HEK293 (cell line): Measurements from ENCODE around the gene CCDC40.

Experiments used
- AEBP2 ChIP-seq: fragments of 450-650 bp; formaldehyde crosslinking; IDR thresholded peaks from 2 replicates; pipeline ENCODE4 v1.5.1; 2016; ENCODE audit warnings: missing biosample characterization, missing genetic modification characterization, borderline replicate concordance
- BCL11A ChIP-seq: fragments of 450-650 bp; formaldehyde crosslinking; IDR thresholded peaks from 2 replicates; pipeline ENCODE4 v1.5.1; 2016; ENCODE audit warnings: low read depth, missing biosample characterization, missing genetic modification characterization
- FEZF1 ChIP-seq: fragments of 450-650 bp; formaldehyde crosslinking; IDR thresholded peaks from 2 replicates; pipeline ENCODE4 v1.5.1; 2016; ENCODE audit warnings: missing biosample characterization, missing genetic modification characterization
- IKZF3 ChIP-seq: fragments of 450-650 bp; IDR thresholded peaks from 2 replicates; pipeline ENCODE4 v1.5.0; 2018; ENCODE audit warnings: missing biosample characterization, mild to moderate bottlenecking, missing genetic modification characterization, moderate library complexity
- KLF16 ChIP-seq: fragments of 450-650 bp; formaldehyde crosslinking; IDR thresholded peaks from 2 replicates; pipeline ENCODE4 v1.5.1; 2017; ENCODE audit warnings: missing biosample characterization, missing genetic modification characterization
- MZF1 ChIP-seq: fragments of 450-650 bp; formaldehyde crosslinking; IDR thresholded peaks from 2 replicates; pipeline ENCODE4 v1.5.1; 2017; ENCODE audit warnings: missing biosample characterization, missing genetic modification characterization, borderline replicate concordance
- OSR2 ChIP-seq: fragments of 450-650 bp; formaldehyde crosslinking; IDR thresholded peaks from 2 replicates; pipeline ENCODE4 v1.5.1; 2016; ENCODE audit warnings: missing biosample characterization, missing genetic modification characterization
- OVOL3 ChIP-seq: fragments of 450-650 bp; formaldehyde crosslinking; IDR thresholded peaks from 2 replicates; pipeline ENCODE4 v1.5.1; 2016; ENCODE audit warnings: missing biosample characterization, missing genetic modification characterization
- PRDM6 ChIP-seq: fragments of 450-650 bp; formaldehyde crosslinking; IDR thresholded peaks from 2 replicates; pipeline ENCODE4 v1.5.1; 2017; ENCODE audit warnings: missing biosample characterization, missing genetic modification characterization
- SALL2 ChIP-seq: fragments of 450-650 bp; formaldehyde crosslinking; IDR thresholded peaks from 2 replicates; pipeline ENCODE4 v1.5.0; 2017; ENCODE audit warnings: missing biosample characterization, mild to moderate bottlenecking, missing genetic modification characterization, borderline replicate concordance
- SP7 ChIP-seq: fragments of 450-650 bp; formaldehyde crosslinking; IDR thresholded peaks from 2 replicates; pipeline ENCODE4 v1.5.1; 2016; ENCODE audit warnings: missing biosample characterization, missing genetic modification characterization
- TCF7L2 ChIP-seq: IDR thresholded peaks from 2 replicates; pipeline ENCODE4 v1.6.1; 2011; ENCODE audit warnings: low read depth, mild to moderate bottlenecking, inconsistent platforms, low read length, moderate library complexity, borderline replicate concordance
- WT1 ChIP-seq: fragments of 450-650 bp; formaldehyde crosslinking; IDR thresholded peaks from 2 replicates; pipeline ENCODE4 v1.5.1; 2016; ENCODE audit warnings: missing biosample characterization, missing genetic modification characterization
- ZNF169 ChIP-seq: fragments of 450-650 bp; formaldehyde crosslinking; IDR thresholded peaks from 2 replicates; pipeline ENCODE4 v1.5.1; 2016; ENCODE audit warnings: missing biosample characterization, missing genetic modification characterization
- ZNF175 ChIP-seq: fragments of 450-650 bp; formaldehyde crosslinking; IDR thresholded peaks from 2 replicates; pipeline ENCODE4 v1.5.1; 2016; ENCODE audit warnings: missing biosample characterization, missing genetic modification characterization
- ZNF184 ChIP-seq: fragments of 450-650 bp; IDR thresholded peaks from 2 replicates; pipeline ENCODE4 v1.5.1; 2018; ENCODE audit warnings: missing biosample characterization, mild to moderate bottlenecking, missing genetic modification characterization
- ZNF2 ChIP-seq: fragments of 450-650 bp; formaldehyde crosslinking; IDR thresholded peaks from 2 replicates; pipeline ENCODE4 v1.5.1; 2016; ENCODE audit warnings: missing biosample characterization, missing genetic modification characterization
- ZNF292 ChIP-seq: fragments of 450-650 bp; formaldehyde crosslinking; IDR thresholded peaks from 2 replicates; pipeline ENCODE4 v1.5.1; 2016; ENCODE audit warnings: low read depth, missing biosample characterization, missing genetic modification characterization, borderline replicate concordance
- ZNF324 ChIP-seq: fragments of 450-650 bp; formaldehyde crosslinking; IDR thresholded peaks from 2 replicates; pipeline ENCODE4 v1.5.1; 2016; ENCODE audit warnings: missing biosample characterization, missing genetic modification characterization
- ZNF341 ChIP-seq: fragments of 450-650 bp; formaldehyde crosslinking; IDR thresholded peaks from 2 replicates; pipeline ENCODE4; 2016; ENCODE audit warnings: low read depth, missing biosample characterization, missing genetic modification characterization
- ZNF366 ChIP-seq: fragments of 450-650 bp; formaldehyde crosslinking; conservative IDR thresholded peaks from 2 replicates; pipeline ENCODE4 v1.5.1; 2016; ENCODE audit warnings: missing biosample characterization, missing genetic modification characterization
- ZNF391 ChIP-seq: fragments of 450-650 bp; formaldehyde crosslinking; IDR thresholded peaks from 2 replicates; pipeline ENCODE4 v1.5.1; 2016; ENCODE audit warnings: low read depth, missing biosample characterization, missing genetic modification characterization, borderline replicate concordance
- ZNF404 ChIP-seq: fragments of 450-650 bp; formaldehyde crosslinking; IDR thresholded peaks from 2 replicates; pipeline ENCODE4 v1.5.1; 2017; ENCODE audit warnings: missing biosample characterization, missing genetic modification characterization
- ZNF416 ChIP-seq: fragments of 450-650 bp; formaldehyde crosslinking; IDR thresholded peaks from 2 replicates; pipeline ENCODE4 v1.5.1; 2016; ENCODE audit warnings: missing biosample characterization, missing genetic modification characterization
- ZNF488 ChIP-seq: fragments of 450-650 bp; formaldehyde crosslinking; IDR thresholded peaks from 2 replicates; pipeline ENCODE4 v1.5.1; 2016; ENCODE audit warnings: missing biosample characterization, missing genetic modification characterization
- ZNF510 ChIP-seq: fragments of 450-650 bp; formaldehyde crosslinking; IDR thresholded peaks from 2 replicates; pipeline ENCODE4 v1.5.1; 2018; ENCODE audit warnings: mild to moderate bottlenecking, missing genetic modification characterization, missing biosample characterization; ENCODE audit not compliant: insufficient replicate concordance
- ZNF514 ChIP-seq: fragments of 450-650 bp; formaldehyde crosslinking; IDR thresholded peaks from 2 replicates; pipeline ENCODE4 v1.5.1; 2016; ENCODE audit warnings: missing biosample characterization, missing genetic modification characterization
- ZNF560 ChIP-seq: fragments of 450-650 bp; formaldehyde crosslinking; IDR thresholded peaks from 2 replicates; pipeline ENCODE4 v1.5.1; 2017; ENCODE audit warnings: missing biosample characterization, missing genetic modification characterization, borderline replicate concordance
- ZNF621 ChIP-seq: fragments of 450-650 bp; formaldehyde crosslinking; IDR thresholded peaks from 2 replicates; pipeline ENCODE4 v1.5.1; 2017; ENCODE audit warnings: missing biosample characterization, missing genetic modification characterization
- ZNF626 ChIP-seq: fragments of 450-650 bp; sonication (Bioruptor Pico); formaldehyde crosslinking; IDR thresholded peaks from 2 replicates; pipeline ENCODE4 v1.5.1; 2018; ENCODE audit warnings: missing biosample characterization, missing genetic modification characterization, inconsistent platforms
- ZNF747 ChIP-seq: fragments of 450-650 bp; formaldehyde crosslinking; IDR thresholded peaks from 2 replicates; pipeline ENCODE4 v1.5.1; 2016; ENCODE audit warnings: missing biosample characterization, missing genetic modification characterization
- ZNF777 ChIP-seq: fragments of 450-650 bp; formaldehyde crosslinking; IDR thresholded peaks from 2 replicates; pipeline ENCODE4 v1.5.1; 2017; ENCODE audit warnings: missing biosample characterization, missing genetic modification characterization, borderline replicate concordance
- TF ChIP-seq, protein P1 (sequence below): fragments of 450-650 bp; formaldehyde crosslinking; IDR thresholded peaks from 2 replicates; pipeline ENCODE4 v1.5.1; 2016; ENCODE audit warnings: missing biosample characterization, missing genetic modification characterization

The CCDC40 gene

GRCh38 chr17:79991924-79992648, 44.4 kb upstream of the CCDC40 start (continued):
- TF ChIP-seq, protein P1, sequence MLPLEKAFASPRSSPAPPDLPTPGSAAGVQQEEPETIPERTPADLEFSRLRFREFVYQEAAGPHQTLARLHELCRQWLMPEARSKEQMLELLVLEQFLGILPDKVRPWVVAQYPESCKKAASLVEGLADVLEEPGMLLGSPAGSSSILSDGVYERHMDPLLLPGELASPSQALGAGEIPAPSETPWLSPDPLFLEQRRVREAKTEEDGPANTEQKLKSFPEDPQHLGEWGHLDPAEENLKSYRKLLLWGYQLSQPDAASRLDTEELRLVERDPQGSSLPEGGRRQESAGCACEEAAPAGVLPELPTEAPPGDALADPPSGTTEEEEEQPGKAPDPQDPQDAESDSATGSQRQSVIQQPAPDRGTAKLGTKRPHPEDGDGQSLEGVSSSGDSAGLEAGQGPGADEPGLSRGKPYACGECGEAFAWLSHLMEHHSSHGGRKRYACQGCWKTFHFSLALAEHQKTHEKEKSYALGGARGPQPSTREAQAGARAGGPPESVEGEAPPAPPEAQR (tag by site-specific recombination), result no peak
- 0 out of 2 replicates have a peak, but pooled peaks have one; percentile 26 for TF ChIP-seq ZNF2
- no peak for TF ChIP-seq ZNF169 (tag by site-specific recombination)
- TF ChIP-seq ZNF488, result no peak
- TF ChIP-seq SP7 (tag by site-specific recombination), result peak; percentile 59; the same call in 1 of the 2 replicates
- no peak for TF ChIP-seq ZNF514 (tag by site-specific recombination)
- no peak for TF ChIP-seq ZNF777
- TF ChIP-seq ZNF404, result no peak
- TF ChIP-seq ZNF416 (tag by site-specific recombination), result no peak
- no peak for TF ChIP-seq ZNF324 (tag by site-specific recombination)
- peak; percentile 94 for TF ChIP-seq OSR2
- no peak for TF ChIP-seq ZNF560
- no peak for TF ChIP-seq ZNF366
- TF ChIP-seq ZNF747 (tag by site-specific recombination), result no peak
- no peak for TF ChIP-seq ZNF626 (tag by site-specific recombination)
- no peak for TF ChIP-seq SALL2 (tag by site-specific recombination)
- TF ChIP-seq ZNF391 (tag by site-specific recombination), result no peak
- TF ChIP-seq FEZF1 (tag by site-specific recombination), result peak; percentile 19; the same call in 1 of the 2 replicates
- TF ChIP-seq AEBP2, result no peak
- TF ChIP-seq KLF16 (tag by site-specific recombination), result no peak; the same call in 1 of the 2 replicates
- no peak for TF ChIP-seq ZNF621 (tag by site-specific recombination)
- no peak; the same call in 1 of the 2 replicates for TF ChIP-seq IKZF3
- peak; percentile 27; the same call in 1 of the 2 replicates for TF ChIP-seq MZF1 (tag by site-specific recombination)
- TF ChIP-seq PRDM6 (tag by site-specific recombination), result no peak
- TF ChIP-seq ZNF341 (tag by site-specific recombination), result peak; percentile 47
- TF ChIP-seq BCL11A (tag by site-specific recombination), result peak; percentile 88
- peak; percentile 58 for TF ChIP-seq WT1 (tag by site-specific recombination)
- TF ChIP-seq ZNF175 (tag by site-specific recombination), result no peak
- TF ChIP-seq ZNF184 (tag by site-specific recombination), result no peak
- TF ChIP-seq ZNF292 (tag by site-specific recombination), result no peak
- no peak for TF ChIP-seq ZNF510 (tag by site-specific recombination)
- no peak for TF ChIP-seq OVOL3
- no peak for TF ChIP-seq TCF7L2
